Right renal pelvis (tissue), 4 donors: ENCODE data around the gene MGME1. TPM values are rescaled to one million over a fixed set of nuclear protein-coding genes. Genes with fewer than 3 reads are reported as not detected.
"Not testable (repeated sequence)": the region's sequence is repeated elsewhere in the genome, so short reads cannot be mapped to it uniquely, and the experiment has no call there.

Source experiments
- DNase-seq, 4 donors: peaks; one replicate each; pipeline ENCODE4 v3.0.0-alpha.2; 2013; ENCODE audit warnings: low read depth in 4 of 4, low spot score in 3 of 4, missing footprints in 1 of 4
- polyA plus RNA-seq, 4 donors: library from polyadenylated mRNA; unstranded; fragments of 120-200 nt; gene quantifications; one replicate each; pipeline ENCODE4 v1.2.1, GENCODE V29; 2013; ENCODE audit not compliant: insufficient read length in 4 of 4

MGME1 gene
- polyA plus RNA-seq, 4 donors: 37.1 to 46.2 (median 44.1) TPM

GRCh38 chr20:17959257-17959627 is 9.6 kb upstream of the MGME1 start:
- no peak for DNase-seq

- not testable (repeated sequence) for DNase-seq
Measured at GRCh38 chr20:17960400-17960885, 8.4 kb upstream of the MGME1 start.

GRCh38 chr20:17960927-17961586 is 7.8 kb upstream of the MGME1 start:
- no peak for DNase-seq

GRCh38 chr20:17961587-17961940 is 7.3 kb upstream of the MGME1 start:
- no peak for DNase-seq

- no peak for DNase-seq
Measured at GRCh38 chr20:17963114-17963897, 5.5 kb upstream of the MGME1 start.

GRCh38 chr20:17964073-17964472 is 4.7 kb upstream of the MGME1 start:
- no peak for DNase-seq

- no peak for DNase-seq
Measured at GRCh38 chr20:17964632-17965031, 4.2 kb upstream of the MGME1 start.

- DNase-seq: no peak
Measured at GRCh38 chr20:17965042-17965697, 3.6 kb upstream of the MGME1 start.

- no peak for DNase-seq
Measured at GRCh38 chr20:17966432-17967310, 2.1 kb upstream of the MGME1 start.

- DNase-seq: no peak
Measured at GRCh38 chr20:17967521-17968365, 1.1 kb upstream of the MGME1 start.

- DNase-seq: no peak
Measured at GRCh38 chr20:17969278-17969883, 563 bp downstream of the MGME1 start.

- no peak for DNase-seq
Measured at GRCh38 chr20:17969884-17970409, 1.1 kb downstream of the MGME1 start.

- DNase-seq: no peak
Measured at GRCh38 chr20:17971300-17972013, 2.6 kb downstream of the MGME1 start.

GRCh38 chr20:17972121-17972520 is 3.3 kb downstream of the MGME1 start:
- DNase-seq: no peak

GRCh38 chr20:17976305-17976704 is 7.5 kb downstream of the MGME1 start:
- no peak for DNase-seq

- no peak for DNase-seq
Measured at GRCh38 chr20:17985388-17986018, 16.7 kb downstream of the MGME1 start.

- DNase-seq: no peak
Measured at GRCh38 chr20:17987988-17988387, 19.2 kb downstream of the MGME1 start.
